K562 (cell line): ENCODE results near the gene METRN. TPM values are rescaled to one million over a fixed set of nuclear protein-coding genes. Genes with fewer than 3 reads are reported as not detected.

ENCODE experiments used
- ATF7 ChIP-seq: fragments of 450-650 bp; IDR thresholded peaks from 2 replicates; pipeline ENCODE4 v1.7.1; 2014; ENCODE audit warnings: mild to moderate bottlenecking, moderate library complexity
- CBFB ChIP-seq: sonication (generic); formaldehyde crosslinking; IDR thresholded peaks from 2 replicates; pipeline ENCODE4 v1.4.0; 2020; ENCODE audit warnings: mild to moderate bottlenecking, missing genetic modification reagents
- ETV5 ChIP-seq: sonication (generic); formaldehyde crosslinking; IDR thresholded peaks from 2 replicates; pipeline ENCODE4 v1.4.0; 2020; ENCODE audit warnings: low read depth, mild to moderate bottlenecking, missing genetic modification reagents
- FOXO4 ChIP-seq: fragments of 450-650 bp; formaldehyde crosslinking; IDR thresholded peaks from 2 replicates; pipeline ENCODE4 v1.4.0; 2020; ENCODE audit warnings: mild to moderate bottlenecking, moderate library complexity
- HDGF ChIP-seq: fragments of 450-650 bp; IDR thresholded peaks from 2 replicates; pipeline ENCODE4 v1.6.1; 2016
- KLF6 ChIP-seq: fragments of 250-450 bp; sonication (Bioruptor Pico); IDR thresholded peaks from 2 replicates; pipeline ENCODE4 v1.4.0; 2020; ENCODE audit warnings: mild to moderate bottlenecking, moderate library complexity, borderline replicate concordance
- NCOA6 ChIP-seq: fragments of 450-650 bp; IDR thresholded peaks from 2 replicates; pipeline ENCODE4 v1.6.1; 2017; ENCODE audit warnings: mild to moderate bottlenecking
- POLR2A ChIP-seq: fragments of 450-650 bp; conservative IDR thresholded peaks from 2 replicates; pipeline ENCODE4 v1.6.1; 2016
- PREB ChIP-seq: sonication (generic); formaldehyde crosslinking; IDR thresholded peaks from 2 replicates; pipeline ENCODE4 v1.8.1; 2023; ENCODE audit warnings: mild to moderate bottlenecking, missing genetic modification reagents
- REST ChIP-seq, 2 experiments: fragments of 450-650 bp; formaldehyde crosslinking in 1 of 2; IDR thresholded peaks; 2 replicates each; pipeline versions ENCODE4 v1.4.0 to v1.6.1; 2014 to 2020; ENCODE audit warnings: mild to moderate bottlenecking in 2 of 2, borderline replicate concordance in 1 of 2, low read depth in 1 of 2
- SIN3A ChIP-seq, 2 experiments: fragments of 150-350 bp in 1 of 2; IDR thresholded peaks; 2 replicates each; pipeline ENCODE4 v1.6.1; 2011 to 2016; ENCODE audit warnings: borderline replicate concordance in 2 of 2, low read depth in 2 of 2, low read length in 2 of 2, mild to moderate bottlenecking in 2 of 2, moderate library complexity in 2 of 2; ENCODE audit not compliant: control insufficient read depth in 1 of 2
- SMARCA5 ChIP-seq: fragments of 450-650 bp; IDR thresholded peaks from 2 replicates; pipeline ENCODE4 v1.6.1; 2016
- U2AF1 ChIP-seq: fragments of 200-400 bp; formaldehyde crosslinking; optimal IDR thresholded peaks from 2 replicates; pipeline ENCODE3; 2017; ENCODE audit warnings: mild to moderate bottlenecking, low read depth, low read length, moderate library complexity
- ZFP36 ChIP-seq: fragments of 150-350 bp; IDR thresholded peaks from 2 replicates; pipeline ENCODE4 v1.6.1; 2018; ENCODE audit warnings: low read length, low read depth; ENCODE audit not compliant: partially characterized antibody
- ZNF436 ChIP-seq: fragments of 250-450, 450-650 bp; sonication (Bioruptor Pico); formaldehyde crosslinking; IDR thresholded peaks from 2 replicates; pipeline ENCODE4 v1.7.0; 2020; ENCODE audit warnings: mild to moderate bottlenecking
- polyA plus RNA-seq, 8 experiments: library from polyadenylated mRNA; depleted of rRNA in 4 of 8; stranded (reverse) in 5 of 8; unstranded in 3 of 8; fragments of >200 nt; fragmentation: Nextera tagmentation in 2 of 8; fragmentation: Illumina TruSeq in 1 of 8; extraction: Ambion mirVana in 2 of 8; extraction: Trizol in 1 of 8; gene quantifications; 2 replicates each; pipeline versions ENCODE4 v1.2.1 to v1.2.3, GENCODE V29; 2011 to 2014; ENCODE audit warnings: inconsistent platforms in 1 of 8, missing spikeins in 1 of 8
- total RNA-seq, 7 experiments: library from RNA; depleted of rRNA in 6 of 7; stranded (reverse); fragments of >200 nt in 6 of 7; fragmentation: Illumina TruSeq in 2 of 7; extraction: Trizol in 2 of 7; gene quantifications; 2 replicates each; pipeline versions ENCODE4 v1.2.1 to v1.2.3, GENCODE V29; 2011 to 2021; ENCODE audit warnings: low replicate concordance in 1 of 7

Gene METRN
- total and polyA plus RNA-seq, 9 of the 15 experiments (the other 6 are each of a cell fraction or from before 2014, with no cell fraction given): 0.20 to 89.8 (median 15.4) TPM

- TF ChIP-seq KLF6 (CRISPR knock-in tag) (no peak), U2AF1 (no peak), SMARCA5 (no peak), ETV5 (CRISPR knock-in tag) (peak; percentile 94), POLR2A (peak; percentile 80), ATF7 (peak; percentile 80), REST (IDR thresholded peaks at IDR 0.05; ENCODE audit: borderline replicate concordance) (peak; percentile 62; the same call in 1 of the 2 replicates), REST (CRISPR knock-in tag; IDR thresholded peaks at IDR 0.05; ENCODE audit: low read depth) (peak; percentile 78), ZFP36 (no peak), SIN3A (IDR thresholded peaks at IDR 0.05; ENCODE audit: borderline replicate concordance in 2 of 2, control insufficient read depth in 1 of 2, low read depth in 2 of 2, low read length in 2 of 2) (peak; percentile 52 to 83; a peak in 2 of 4 replicates), PREB (peak; percentile 86; the same call in 1 of the 2 replicates), FOXO4 (CRISPR knock-in tag) (no peak), CBFB (no peak), HDGF (no peak), NCOA6 (no peak), ZNF436 (CRISPR knock-in tag) (no peak)
Observed at GRCh38 chr16:667780-668518, 47.0 kb upstream of the METRN start, which contains the start of gene RHOT2 (continued).
